ENCODE measurements around the gene CCL21. TPM values are rescaled to one million over a fixed set of nuclear protein-coding genes. Genes with fewer than 3 reads are reported as not detected.
"Not testable (repeated sequence)": the region's sequence is repeated elsewhere in the genome, so short reads cannot be mapped to it uniquely, and the experiment has no call there.

The CCL21 gene
- total RNA-seq (not detected in 2 replicates), polyA plus RNA-seq (not detected in 2 replicates), polyA minus RNA-seq (not detected in 2 replicates)
- total RNA-seq (2013): 0.42 TPM

DNA sequence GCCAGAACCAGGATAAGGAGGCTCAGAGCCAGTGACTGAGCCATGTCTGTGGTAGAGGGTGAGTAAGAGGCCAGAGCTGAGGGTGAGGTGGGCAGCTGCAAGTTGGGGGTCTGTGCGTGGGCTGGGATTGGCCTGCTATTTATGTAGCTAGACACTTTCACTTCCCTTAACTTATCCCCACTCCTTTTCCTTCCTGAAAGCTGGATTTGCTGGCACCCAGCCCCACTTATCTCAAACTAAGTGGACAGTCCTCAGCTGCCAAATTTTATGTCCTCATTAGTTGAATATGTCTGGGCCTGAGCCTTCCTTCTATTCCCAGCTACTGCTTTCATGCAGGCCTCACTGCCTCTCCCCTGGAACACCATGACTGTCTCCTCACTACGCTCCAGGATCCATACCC is at the start of gene CCL21:
Gene CCL21 (minus strand): TSS at position 114 of the 400 bp plus-strand sequence. CDS start 70 bp downstream, at position 44.
- no peak for TF ChIP-seq EZH2 (IDR thresholded peaks at IDR 0.05; ENCODE audit: borderline replicate concordance, insufficient read depth, low read depth, low read length, poor library complexity, severe bottlenecking)
- H3K4me3 ChIP-seq (ENCODE audit: control extremely low read depth in 1 of 5, extremely low read depth in 1 of 5, insufficient read depth in 1 of 5, low read depth in 2 of 5, low read length in 4 of 5): no peak within 1 kb of the TSS
- peaks cover 0 to 8% (median 5%) of the 10 kb centered on the region in 4 experiments for H3K27me3 ChIP-seq (replicated peaks in 1 of 4; ENCODE audit: control extremely low read depth in 1 of 4, control insufficient read depth in 3 of 4, insufficient read depth in 4 of 4, low read length in 3 of 4)
- no peaks in the 10 kb centered on the region for H3K36me3 ChIP-seq (replicated peaks in 1 of 2; ENCODE audit: control extremely low read depth in 1 of 2, control insufficient read depth in 1 of 2, extremely low read depth in 1 of 2, insufficient read depth in 2 of 2, low read length in 1 of 2)
- Mint-ChIP-seq H3K4me3 (no peak within 1 kb of the TSS), H3K4me1 (no peaks in the 10 kb centered on the region), H3K27ac (no peak within 1 kb of the TSS), H3K9me3 (ENCODE audit: insufficient read depth) (no peaks in the 10 kb centered on the region), H3K27me3 (peaks cover 31% of the 10 kb centered on the region)
- H3K4me2 ChIP-seq (replicated peaks; ENCODE audit: low read depth, low read length, poor library complexity, severe bottlenecking): no peak within 1 kb of the TSS
- no peaks in the 10 kb centered on the region for H4K20me1 ChIP-seq (ENCODE audit: control insufficient read depth, insufficient read depth, low read length, poor library complexity, severe bottlenecking)
- H3K9me3 ChIP-seq (ENCODE audit: control extremely low read depth in 1 of 3, control insufficient read depth in 2 of 3, insufficient read depth in 1 of 3, low read length in 2 of 3): no peaks in the 10 kb centered on the region
- ChIA-PET CTCF (interaction anchor here (0.9 to 1.2 kb wide), 2 partner anchors 9 to 11 kb away, joined by 3 to 4 read pairs; no protein-coding TSS in a partner anchor), POLR2A (no interaction called here)
- H3K79me2 ChIP-seq (ENCODE audit: control insufficient read depth, insufficient read depth, low read length): no peaks in the 10 kb centered on the region
- WGBS (ENCODE audit: insufficient coverage): no CpG with 5 or more reads among the region's 2 CpGs
- ATAC-seq (ENCODE audit: low read depth): no peak
- H2AFZ ChIP-seq (ENCODE audit: insufficient read depth, low read depth, low read length, poor library complexity, severe bottlenecking): no peak within 1 kb of the TSS
- no peak within 1 kb of the TSS for H3K9ac ChIP-seq (ENCODE audit: low read length)
- intact Hi-C loops (cut with micrococcal nuclease): no loop called here
- H3K4me1 ChIP-seq (ENCODE audit: control insufficient read depth in 2 of 2, insufficient read depth in 2 of 2, low read length in 2 of 2): no peaks in the 10 kb centered on the region
- no peak for DNase-seq
- H3K27ac ChIP-seq (ENCODE audit: low read length in 2 of 2): no peak within 1 kb of the TSS

- Histone ChIP-seq H3K9ac (ENCODE audit: low read length) (no peak overlapping the region), H3K27me3 (replicated peaks in 1 of 4; ENCODE audit: control extremely low read depth in 1 of 4, control insufficient read depth in 3 of 4, insufficient read depth in 4 of 4, low read length in 3 of 4) (peaks cover 0 to 28% (median 7%) of the 10 kb centered on the region in 4 experiments), H3K9me3 (ENCODE audit: control extremely low read depth in 1 of 3, control insufficient read depth in 2 of 3, insufficient read depth in 1 of 3, low read length in 2 of 3) (peaks cover 0 to 11% (median 0%) of the 10 kb centered on the region in 3 donors), H3K4me1 (ENCODE audit: control insufficient read depth in 2 of 2, insufficient read depth in 2 of 2, low read length in 2 of 2) (no peaks in the 10 kb centered on the region), H3K79me2 (ENCODE audit: control insufficient read depth, insufficient read depth, low read length) (no peaks in the 10 kb centered on the region), H3K4me2 (replicated peaks; ENCODE audit: low read depth, low read length, poor library complexity, severe bottlenecking) (no peak overlapping the region), H2AFZ (ENCODE audit: insufficient read depth, low read depth, low read length, poor library complexity, severe bottlenecking) (no peak overlapping the region), H3K27ac (ENCODE audit: low read length in 2 of 2) (no peak overlapping the region), H4K20me1 (ENCODE audit: control insufficient read depth, insufficient read depth, low read length, poor library complexity, severe bottlenecking) (no peaks in the 10 kb centered on the region), H3K4me3 (ENCODE audit: control extremely low read depth in 1 of 5, extremely low read depth in 1 of 5, insufficient read depth in 1 of 5, low read depth in 2 of 5, low read length in 4 of 5) (no peak overlapping the region), H3K36me3 (replicated peaks in 1 of 2; ENCODE audit: control extremely low read depth in 1 of 2, control insufficient read depth in 1 of 2, extremely low read depth in 1 of 2, insufficient read depth in 2 of 2, low read length in 1 of 2) (no peaks in the 10 kb centered on the region)
- no peak overlapping the region for H3K27ac Mint-ChIP-seq
- CTCF ChIA-PET: interaction anchor here (0.6 kb wide), 1 partner anchor 292 kb away, joined by 3 read pairs; no protein-coding TSS in a partner anchor
- TF ChIP-seq CTCF (IDR thresholded peaks at IDR 0.05) (no peak), EZH2 (IDR thresholded peaks at IDR 0.05; ENCODE audit: borderline replicate concordance, insufficient read depth, low read depth, low read length, poor library complexity, severe bottlenecking) (no peak)
- no peak for DNase-seq
- POLR2A ChIA-PET: no interaction called here
- intact Hi-C loops (cut with micrococcal nuclease): no loop called here
- no peak overlapping the region for H3K4me3 Mint-ChIP-seq
- WGBS (ENCODE audit: insufficient coverage): 89% methylated on average over 13 of the region's 13 CpGs
- no peaks in the 10 kb centered on the region for H3K9me3 Mint-ChIP-seq (ENCODE audit: insufficient read depth)
- peaks cover 47% of the 10 kb centered on the region for H3K27me3 Mint-ChIP-seq
- H3K4me1 Mint-ChIP-seq: peaks cover under 1% of the 10 kb centered on the region
- ATAC-seq (ENCODE audit: low read depth): no peak
Measured at GRCh38 chr9:34759432-34760134, 49.6 kb upstream of the CCL21 start.

DNA sequence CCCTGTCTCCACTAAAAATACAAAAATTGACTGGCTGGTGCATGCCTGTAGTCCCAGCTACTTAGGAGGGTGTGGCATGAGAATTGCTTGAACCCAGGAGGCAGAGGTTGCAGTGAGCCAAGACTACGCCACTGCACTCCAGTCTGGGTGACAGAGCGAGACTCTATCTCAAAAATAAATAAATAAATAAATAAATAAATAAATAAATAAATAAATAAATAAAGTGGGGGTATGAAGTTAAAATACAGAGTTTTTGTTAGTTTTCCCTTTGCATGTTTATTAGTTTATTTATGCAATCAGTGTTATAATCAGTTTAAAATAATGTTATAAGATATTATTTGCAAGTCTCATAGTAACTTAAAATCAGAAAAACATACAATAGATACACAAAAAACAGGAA is 40.4 kb upstream of the CCL21 start:
- ATAC-seq (ENCODE audit: low read depth); H3K27ac Mint-ChIP-seq; H3K79me2 ChIP-seq (ENCODE audit: control insufficient read depth, insufficient read depth, low read length); H3K9me3 Mint-ChIP-seq (ENCODE audit: insufficient read depth); H3K36me3 ChIP-seq (replicated peaks in 1 of 2; ENCODE audit: control extremely low read depth in 1 of 2, control insufficient read depth in 1 of 2, extremely low read depth in 1 of 2, insufficient read depth in 2 of 2, low read length in 1 of 2); H3K4me1 Mint-ChIP-seq; CTCF ChIA-PET; DNase-seq; H2AFZ ChIP-seq (ENCODE audit: insufficient read depth, low read depth, low read length, poor library complexity, severe bottlenecking); intact Hi-C loops (cut with micrococcal nuclease); POLR2A ChIA-PET; H3K4me3 Mint-ChIP-seq; H3K4me1 ChIP-seq (ENCODE audit: control insufficient read depth in 2 of 2, insufficient read depth in 2 of 2, low read length in 2 of 2); H3K4me3 ChIP-seq (ENCODE audit: control extremely low read depth in 1 of 5, extremely low read depth in 1 of 5, insufficient read depth in 1 of 5, low read depth in 2 of 5, low read length in 4 of 5); H3K4me2 ChIP-seq (replicated peaks; ENCODE audit: low read depth, low read length, poor library complexity, severe bottlenecking); H3K27ac ChIP-seq (ENCODE audit: low read length in 2 of 2); H3K9ac ChIP-seq (ENCODE audit: low read length); H4K20me1 ChIP-seq (ENCODE audit: control insufficient read depth, insufficient read depth, low read length, poor library complexity, severe bottlenecking); H3K9me3 ChIP-seq (ENCODE audit: control extremely low read depth in 1 of 3, control insufficient read depth in 2 of 3, insufficient read depth in 1 of 3, low read length in 2 of 3): not testable (repeated sequence)
- no CpG with 5 or more reads among the region's 2 CpGs for WGBS (ENCODE audit: insufficient coverage)
- peaks cover 0 to 10% (median 3%) of the 10 kb centered on the region in 4 experiments for H3K27me3 ChIP-seq (replicated peaks in 1 of 4; ENCODE audit: control extremely low read depth in 1 of 4, control insufficient read depth in 3 of 4, insufficient read depth in 4 of 4, low read length in 3 of 4)
- H3K27me3 Mint-ChIP-seq: peaks cover 40% of the 10 kb centered on the region
